ENCODE data around the gene TFAP2E.

The TFAP2E gene

DNA sequence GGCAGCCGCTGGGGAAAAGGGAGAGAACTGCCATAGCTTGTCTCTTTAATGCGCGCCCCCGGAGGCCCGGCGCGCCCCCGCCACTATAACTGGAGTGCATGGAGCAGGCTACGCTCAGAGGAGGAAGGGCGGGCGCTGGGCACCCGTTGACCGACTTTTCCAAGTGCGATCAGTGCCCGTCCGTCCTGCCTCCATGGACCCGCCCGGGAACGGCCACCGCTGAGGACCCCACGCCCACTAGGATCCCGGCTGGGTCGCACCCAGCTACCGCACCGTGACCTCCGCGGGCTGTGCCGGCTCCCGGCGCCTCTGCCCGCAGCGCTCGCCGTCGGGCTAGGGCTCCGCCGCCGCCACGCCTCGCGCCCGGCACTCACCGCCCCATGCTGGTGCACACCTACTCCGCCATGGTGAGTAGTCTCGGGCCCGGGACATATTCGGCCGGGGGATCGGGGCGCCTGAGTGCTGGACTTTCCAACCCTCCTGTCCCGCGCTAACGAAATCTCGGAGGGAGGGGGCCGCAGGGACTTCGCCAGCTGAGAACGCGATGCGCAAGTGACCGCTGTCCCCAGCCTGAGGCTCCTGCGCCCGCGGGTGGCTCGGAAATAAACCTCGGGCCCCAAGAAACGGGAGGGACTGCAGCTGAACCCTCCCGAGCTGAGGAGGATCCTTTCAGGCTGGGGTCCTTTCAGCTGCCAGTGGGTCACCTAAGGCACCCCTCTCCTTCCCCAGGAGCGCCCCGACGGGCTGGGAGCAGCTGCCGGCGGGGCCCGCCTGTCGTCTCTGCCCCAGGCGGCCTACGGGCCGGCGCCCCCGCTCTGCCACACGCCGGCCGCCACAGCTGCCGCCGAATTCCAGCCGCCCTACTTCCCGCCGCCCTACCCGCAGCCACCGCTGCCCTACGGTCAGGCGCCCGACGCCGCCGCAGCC, at the start of gene TFAP2E:
TSS of gene TFAP2E (plus strand) at position 117 of the 927 bp plus-strand sequence. CDS start at position 381, 264 bp downstream.
- TF ChIP-seq, protein P1, sequence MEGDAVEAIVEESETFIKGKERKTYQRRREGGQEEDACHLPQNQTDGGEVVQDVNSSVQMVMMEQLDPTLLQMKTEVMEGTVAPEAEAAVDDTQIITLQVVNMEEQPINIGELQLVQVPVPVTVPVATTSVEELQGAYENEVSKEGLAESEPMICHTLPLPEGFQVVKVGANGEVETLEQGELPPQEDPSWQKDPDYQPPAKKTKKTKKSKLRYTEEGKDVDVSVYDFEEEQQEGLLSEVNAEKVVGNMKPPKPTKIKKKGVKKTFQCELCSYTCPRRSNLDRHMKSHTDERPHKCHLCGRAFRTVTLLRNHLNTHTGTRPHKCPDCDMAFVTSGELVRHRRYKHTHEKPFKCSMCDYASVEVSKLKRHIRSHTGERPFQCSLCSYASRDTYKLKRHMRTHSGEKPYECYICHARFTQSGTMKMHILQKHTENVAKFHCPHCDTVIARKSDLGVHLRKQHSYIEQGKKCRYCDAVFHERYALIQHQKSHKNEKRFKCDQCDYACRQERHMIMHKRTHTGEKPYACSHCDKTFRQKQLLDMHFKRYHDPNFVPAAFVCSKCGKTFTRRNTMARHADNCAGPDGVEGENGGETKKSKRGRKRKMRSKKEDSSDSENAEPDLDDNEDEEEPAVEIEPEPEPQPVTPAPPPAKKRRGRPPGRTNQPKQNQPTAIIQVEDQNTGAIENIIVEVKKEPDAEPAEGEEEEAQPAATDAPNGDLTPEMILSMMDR (IDR thresholded peaks at IDR 0.05; ENCODE audit: low read depth, low read length), result no peak
- Histone ChIP-seq H3K9me3 (ENCODE audit: severe bottlenecking) (no peaks in the 10 kb centered on the region), H3K27ac (no peak within 1 kb of the TSS), H3K4me3 (ENCODE audit: low read depth, low read length) (no peak within 1 kb of the TSS), H3K36me3 (no peaks in the 10 kb centered on the region), H3K27me3 (ENCODE audit: insufficient read depth, low read depth, severe bottlenecking) (no peaks in the 10 kb centered on the region)
- no peak for DNase-seq

GRCh38 chr1:35524106-35524505, 49.0 kb upstream of the TFAP2E start:
- no peak for DNase-seq
- TF ChIP-seq, protein P1 (IDR thresholded peaks at IDR 0.05; ENCODE audit: low read depth, low read length), result no peak
- Histone ChIP-seq H3K27me3 (ENCODE audit: insufficient read depth, low read depth, severe bottlenecking) (no peaks in the 10 kb centered on the region), H3K9me3 (ENCODE audit: severe bottlenecking) (no peaks in the 10 kb centered on the region), H3K36me3 (peaks cover 1% of the 10 kb centered on the region; the same call in 1 of the 2 replicates), H3K27ac (no peak overlapping the region), H3K4me3 (ENCODE audit: low read depth, low read length) (no peak overlapping the region)

DNA sequence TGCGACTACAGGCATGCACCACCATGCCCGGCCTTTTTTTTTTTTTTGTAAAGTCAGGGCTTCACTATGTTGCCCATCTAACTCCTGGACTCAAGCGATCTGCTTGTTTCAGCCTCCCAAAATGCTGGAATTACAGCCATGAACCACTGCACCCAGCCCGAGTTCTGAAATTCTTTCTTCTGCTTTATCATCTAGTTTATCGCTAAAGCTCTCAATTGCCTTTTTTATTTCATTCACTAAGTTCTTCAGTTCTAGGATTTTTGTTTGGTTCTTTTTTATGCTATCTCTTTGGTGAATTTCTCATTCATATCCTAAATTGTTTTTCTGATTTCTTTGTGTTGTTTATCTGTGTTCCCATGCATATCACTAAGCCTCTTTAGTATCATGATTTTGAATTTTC, 42.9 kb upstream of the TFAP2E start:
- Histone ChIP-seq H3K27me3 (ENCODE audit: insufficient read depth, low read depth, severe bottlenecking) (no peaks in the 10 kb centered on the region), H3K9me3 (ENCODE audit: severe bottlenecking) (peaks cover 4% of the 10 kb centered on the region), H3K36me3 (peaks cover 24% of the 10 kb centered on the region), H3K27ac (no peak overlapping the region), H3K4me3 (ENCODE audit: low read depth, low read length) (no peak overlapping the region)
- TF ChIP-seq, protein P1 (IDR thresholded peaks at IDR 0.05; ENCODE audit: low read depth, low read length), result no peak
- no peak for DNase-seq

- no peak overlapping the region for H3K4me3 ChIP-seq (ENCODE audit: low read depth, low read length)
- no peak for DNase-seq
- no peaks in the 10 kb centered on the region for H3K27me3 ChIP-seq (ENCODE audit: insufficient read depth, low read depth, severe bottlenecking)
- H3K36me3 ChIP-seq, result peaks cover 24% of the 10 kb centered on the region
- H3K9me3 ChIP-seq (ENCODE audit: severe bottlenecking), result peaks cover 4% of the 10 kb centered on the region
- TF ChIP-seq, protein P1 (IDR thresholded peaks at IDR 0.05; ENCODE audit: low read depth, low read length), result no peak
- H3K27ac ChIP-seq, result no peak overlapping the region
Measured at GRCh38 chr1:35530946-35531345, 42.2 kb upstream of the TFAP2E start.

DNA sequence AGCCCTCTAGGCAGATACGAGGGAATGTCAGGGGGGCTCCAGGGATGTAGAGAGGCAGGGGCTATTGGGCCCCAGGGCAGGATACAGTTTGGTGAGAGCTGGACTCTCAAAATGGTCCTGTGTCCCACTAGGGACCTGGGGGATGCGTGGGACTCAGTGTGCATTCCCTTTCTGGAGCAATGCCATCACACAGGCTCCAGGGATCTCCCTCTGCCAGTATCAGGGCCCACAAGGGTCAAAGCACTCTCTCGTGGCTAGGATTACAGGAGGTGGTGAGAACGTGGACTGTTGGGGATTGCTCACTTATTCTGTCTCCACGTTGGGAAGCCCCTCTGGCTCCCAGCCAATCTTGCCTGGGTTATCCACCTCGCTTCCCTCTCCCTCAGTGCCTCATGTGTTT, 41.7 kb upstream of the TFAP2E start:
- Histone ChIP-seq H3K27me3 (ENCODE audit: insufficient read depth, low read depth, severe bottlenecking) (no peaks in the 10 kb centered on the region), H3K9me3 (ENCODE audit: severe bottlenecking) (peaks cover 4% of the 10 kb centered on the region), H3K4me3 (ENCODE audit: low read depth, low read length) (no peak overlapping the region), H3K36me3 (peaks cover 24% of the 10 kb centered on the region), H3K27ac (no peak overlapping the region)
- TF ChIP-seq, protein P1 (IDR thresholded peaks at IDR 0.05; ENCODE audit: low read depth, low read length), result no peak
- no peak for DNase-seq

Measured in WERI-Rb-1 (cell line).